ENCODE data around the gene SYF2.

The SYF2 gene

GRCh38 chr1:25185409-25186160, 46.7 kb downstream of the SYF2 start:
- no peak for DNase-seq (ENCODE audit: low read depth in 3 of 3, low spot score in 1 of 3)

GRCh38 chr1:25184001-25184762, 48.1 kb downstream of the SYF2 start:
- DNase-seq (ENCODE audit: low read depth in 3 of 3, low spot score in 1 of 3): no peak

GRCh38 chr1:25183126-25183980, 48.9 kb downstream of the SYF2 start:
- DNase-seq (ENCODE audit: low read depth in 3 of 3, low spot score in 1 of 3): no peak

- DNase-seq (ENCODE audit: low read depth in 3 of 3, low spot score in 1 of 3): no peak
Measured at GRCh38 chr1:25182629-25183028, 49.7 kb downstream of the SYF2 start.

- no peak for DNase-seq (ENCODE audit: low read depth in 3 of 3, low spot score in 1 of 3)
Measured at GRCh38 chr1:25180996-25181395, 51.3 kb downstream of the SYF2 start.

GRCh38 chr1:25178917-25179561, 53.3 kb downstream of the SYF2 start:
- DNase-seq (ENCODE audit: low read depth in 3 of 3, low spot score in 1 of 3): no peak

GRCh38 chr1:25174730-25175612, 57.3 kb downstream of the SYF2 start:
- no peak for DNase-seq (ENCODE audit: low read depth in 3 of 3, low spot score in 1 of 3)

- no peak for DNase-seq (ENCODE audit: low read depth in 3 of 3, low spot score in 1 of 3)
Measured at GRCh38 chr1:25174363-25174729, 58.0 kb downstream of the SYF2 start.

GRCh38 chr1:25173809-25174340, 58.4 kb downstream of the SYF2 start:
- DNase-seq (ENCODE audit: low read depth in 3 of 3, low spot score in 1 of 3): no peak

All from stimulated activated CD4-positive, alpha-beta T cell treated with anti-CD3 and anti-CD28 coated beads, TNF-alpha, amount 100 ng/mL, for 1 hour (primary cell).